Stimulated activated CD8-positive, alpha-beta memory T cell treated with anti-CD3 and anti-CD28 coated beads, Interleukin-12 subunit alpha, Interleukin-12 subunit beta, amount 100 ng/mL, for 24 hours (primary cell): ENCODE measurements around the gene NAA80.
A peak's percentile ranks its signal among the peaks of the same experiment; 100 is the strongest.

ENCODE experiments used
- DNase-seq: peaks from one replicate; pipeline ENCODE4 v3.0.0-alpha.2; 2020; ENCODE audit errors: extremely low read depth

NAA80 gene

DNA sequence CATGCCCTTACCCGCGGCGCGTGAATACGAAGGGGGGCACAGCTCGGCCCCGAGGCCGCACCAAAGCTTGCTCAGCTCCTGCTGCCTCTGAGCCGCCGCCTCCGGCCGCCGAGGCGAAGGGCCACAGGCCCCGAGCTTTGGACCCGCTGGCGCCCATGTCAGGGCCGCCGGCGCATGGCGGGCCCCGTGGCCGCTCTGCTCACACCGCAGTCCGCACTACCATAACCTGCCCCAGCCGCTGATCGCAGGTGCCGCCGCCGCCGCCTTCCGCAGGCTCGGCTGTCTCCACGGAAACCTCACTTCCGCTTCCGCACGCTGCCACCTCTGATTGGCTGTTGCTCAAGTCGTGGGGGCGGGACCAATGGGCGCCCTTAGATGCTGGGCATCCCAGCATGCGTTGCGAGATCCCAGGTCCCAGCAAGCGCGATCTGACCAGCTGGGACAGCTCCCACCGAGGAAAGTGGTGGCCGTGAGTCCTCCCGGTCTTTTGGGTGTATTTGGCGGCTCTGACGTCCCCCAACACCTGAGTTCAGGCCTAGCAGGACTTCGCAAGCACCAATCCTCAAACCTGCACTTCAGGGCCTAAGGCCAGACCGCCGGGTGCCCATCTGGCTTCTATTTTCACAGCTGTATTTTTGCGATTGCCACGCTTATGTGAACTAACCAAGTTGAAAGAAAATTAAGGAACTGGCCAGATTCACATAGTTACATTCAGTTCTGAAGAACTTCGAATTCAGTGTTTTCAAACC lies 28.9 kb upstream of the NAA80 start, which contains the start of gene TUSC2:
Gene TUSC2, minus strand, starts transcription at position 281 of the 749 bp plus-strand sequence. Its CDS starts 124 bp downstream, at position 157.
- DNase-seq = peak; percentile 90

- DNase-seq = no peak
Measured at GRCh38 chr3:50327129-50327528, 27.9 kb upstream of the NAA80 start.

GRCh38 chr3:50326182-50326541 lies 27.0 kb upstream of the NAA80 start:
- no peak for DNase-seq

GRCh38 chr3:50325497-50326181 lies 26.4 kb upstream of the NAA80 start:
- DNase-seq = no peak

GRCh38 chr3:50325113-50325480 lies 25.9 kb upstream of the NAA80 start:
- DNase-seq = no peak

- DNase-seq = no peak
Measured at GRCh38 chr3:50324351-50325112, 25.3 kb upstream of the NAA80 start.

DNA sequence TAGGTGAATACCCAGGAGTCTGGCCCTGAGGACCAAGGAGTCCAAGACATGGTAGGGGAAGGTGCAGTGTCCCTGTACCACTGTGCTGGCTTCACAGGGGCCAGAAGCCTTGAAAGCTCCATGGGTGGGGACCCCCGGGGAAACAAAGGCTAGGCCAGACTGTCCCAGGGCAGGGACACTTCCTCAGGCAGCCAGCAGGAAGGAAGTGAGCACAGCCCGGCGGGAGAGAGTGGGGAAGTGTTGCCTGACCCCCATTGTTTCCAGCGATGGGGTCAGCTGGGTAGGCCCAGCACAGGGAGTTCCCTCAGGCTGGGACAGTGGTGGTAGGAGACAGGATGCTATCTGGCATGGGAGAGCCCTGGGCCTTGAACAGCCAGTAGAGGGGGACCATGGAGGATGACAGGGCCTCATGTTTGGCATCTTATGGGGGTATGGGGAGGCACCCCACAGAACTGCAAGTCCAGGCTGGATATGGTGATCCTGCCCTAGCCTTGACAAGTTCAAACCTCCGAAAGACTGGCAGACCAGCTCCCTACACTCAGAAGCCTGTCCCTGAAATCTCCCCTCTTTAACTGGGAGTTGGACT lies 24.5 kb upstream of the NAA80 start:
- no peak for DNase-seq

GRCh38 chr3:50323092-50323600 lies 23.9 kb upstream of the NAA80 start:
- no peak for DNase-seq

DNA sequence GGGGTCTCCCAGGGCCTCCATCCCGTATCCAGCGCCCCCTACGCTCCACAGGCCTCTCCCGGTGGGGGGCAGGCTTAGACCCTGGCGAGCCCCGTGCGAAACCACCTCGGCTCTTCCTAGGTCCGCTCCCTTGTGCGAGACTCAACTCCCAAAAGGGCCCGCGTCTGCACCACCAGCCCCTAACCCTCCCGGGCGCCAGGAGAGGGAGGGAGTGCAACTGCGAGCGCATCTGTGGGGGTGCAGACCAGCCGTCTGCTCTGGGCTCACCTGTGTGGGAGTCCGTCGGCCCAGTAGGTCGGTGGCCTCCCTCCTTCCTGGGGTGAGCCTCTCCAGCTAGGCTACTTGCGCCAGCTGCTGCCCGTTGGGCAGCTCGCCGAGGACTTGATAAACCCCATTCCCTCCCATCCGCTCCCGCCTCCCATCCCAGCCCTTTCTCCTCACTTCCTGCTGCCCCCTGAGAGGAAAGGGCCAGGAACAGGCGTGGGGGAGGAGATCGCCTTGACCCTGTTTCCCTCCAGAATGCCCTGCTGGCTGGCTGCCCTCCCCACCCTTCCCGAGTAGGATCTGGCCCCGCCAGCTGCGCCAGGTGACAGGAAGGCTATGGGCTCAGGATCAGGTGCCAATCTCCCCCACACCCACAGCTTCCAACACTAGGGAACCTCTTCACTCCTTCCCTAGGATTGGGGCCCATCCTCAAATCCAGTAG lies 23.3 kb upstream of the NAA80 start, which contains the start of gene HYAL2:
Gene HYAL2, minus strand, starts transcription at position 360 of the 706 bp plus-strand sequence. CDS start 2,256 bp downstream, outside the sequence.
- no peak for DNase-seq

DNA sequence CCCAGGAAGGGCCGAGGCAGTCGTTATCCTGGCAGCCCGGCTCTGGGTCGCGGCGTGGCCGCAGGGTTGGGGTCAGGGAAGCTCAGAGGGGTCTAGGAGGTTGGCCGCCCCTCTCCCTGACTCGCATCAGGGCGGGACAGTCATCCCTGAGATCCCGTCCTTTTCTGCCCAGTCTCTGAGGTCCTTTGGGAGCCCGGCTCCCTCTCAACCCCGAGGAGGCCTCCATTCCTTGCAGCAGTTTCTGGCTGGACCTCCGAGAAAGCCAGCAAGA lies 22.8 kb upstream of the NAA80 start:
- DNase-seq = no peak

DNA sequence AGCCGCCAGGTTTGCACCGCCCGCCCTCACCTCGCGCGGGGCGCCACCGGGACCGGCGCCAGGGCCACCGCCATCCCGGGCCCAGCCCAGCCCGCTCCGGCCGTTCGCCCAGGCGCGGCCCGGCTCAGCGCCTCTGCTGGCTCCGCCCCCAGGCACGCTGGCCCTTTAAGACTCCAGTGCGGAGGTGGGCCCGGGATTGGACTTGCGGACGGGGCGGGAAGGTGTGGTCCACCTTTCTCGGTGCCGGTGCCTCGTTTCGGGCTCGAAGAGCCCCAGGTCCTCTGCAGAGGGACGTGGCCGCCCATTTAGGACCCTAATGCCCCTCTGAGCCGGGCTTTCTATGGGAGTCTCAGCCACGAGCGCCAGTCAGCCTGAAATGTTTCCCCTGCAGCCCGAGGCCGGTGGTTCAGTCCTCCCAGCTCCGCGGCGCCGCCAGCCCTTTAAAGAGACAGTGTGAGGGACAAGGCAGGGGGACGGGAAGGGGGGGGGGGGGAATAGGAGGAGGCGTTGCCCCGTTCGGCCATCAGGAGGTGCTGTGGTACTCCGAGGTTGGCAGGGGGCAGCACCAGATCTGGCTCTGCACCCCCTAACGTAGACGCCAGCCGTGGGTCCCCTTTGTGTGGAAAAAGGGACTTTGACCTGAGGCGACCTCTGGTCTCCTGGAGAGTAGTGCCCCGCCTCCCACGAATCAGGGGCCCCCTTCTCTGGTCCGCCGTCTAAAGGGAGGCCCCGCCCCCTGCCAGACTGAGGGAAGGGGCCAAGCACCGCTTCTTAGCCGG lies 22.3 kb upstream of the NAA80 start:
- DNase-seq = peak; percentile 66

DNA sequence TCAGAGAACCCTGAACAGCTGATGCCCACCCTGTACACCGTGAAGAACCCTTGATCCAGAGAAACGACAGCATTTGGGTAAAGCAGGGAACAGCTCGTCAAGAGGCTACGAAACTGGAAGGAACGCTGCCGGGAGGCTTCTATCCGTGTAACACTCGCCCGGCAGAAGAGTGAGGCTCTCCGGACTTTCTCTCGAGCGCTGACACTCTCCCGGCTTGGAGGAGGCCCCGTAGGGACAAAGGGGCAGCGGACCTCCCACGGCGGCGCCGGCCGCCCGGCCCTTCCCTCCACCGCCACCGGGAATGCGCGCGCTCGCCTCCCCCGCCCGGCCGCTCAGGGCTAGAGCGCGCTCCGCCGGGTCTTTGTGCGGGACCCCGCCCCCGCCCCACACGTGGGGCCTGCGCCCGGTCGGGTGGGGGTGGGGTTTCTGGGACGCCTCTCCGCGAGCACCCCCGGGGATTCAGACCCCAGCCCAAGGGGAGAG lies 21.7 kb upstream of the NAA80 start:
- no peak for DNase-seq

GRCh38 chr3:50319894-50320625 lies 20.9 kb upstream of the NAA80 start:
- no peak for DNase-seq

- no peak for DNase-seq
Measured at GRCh38 chr3:50319181-50319893, 20.1 kb upstream of the NAA80 start.

DNA sequence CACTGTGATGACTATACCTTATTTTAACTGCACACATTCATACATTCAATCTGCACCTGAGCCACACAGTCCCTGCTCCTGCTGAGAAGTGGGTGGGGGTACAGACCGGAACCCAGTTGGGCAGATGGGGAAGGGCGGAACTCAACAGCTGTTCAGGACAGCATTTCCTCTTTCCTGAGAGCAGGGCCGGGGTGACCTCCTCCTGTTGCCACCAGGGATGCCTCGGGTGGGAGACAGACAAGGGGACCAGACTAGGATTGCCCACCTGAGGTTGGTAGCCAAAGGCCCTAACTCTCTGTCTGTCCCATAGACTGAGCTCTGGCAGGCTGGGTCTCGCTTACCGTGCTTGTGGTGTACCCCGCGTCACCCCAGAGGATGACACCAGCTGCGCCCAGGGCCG lies 19.4 kb upstream of the NAA80 start:
- DNase-seq = no peak

DNA sequence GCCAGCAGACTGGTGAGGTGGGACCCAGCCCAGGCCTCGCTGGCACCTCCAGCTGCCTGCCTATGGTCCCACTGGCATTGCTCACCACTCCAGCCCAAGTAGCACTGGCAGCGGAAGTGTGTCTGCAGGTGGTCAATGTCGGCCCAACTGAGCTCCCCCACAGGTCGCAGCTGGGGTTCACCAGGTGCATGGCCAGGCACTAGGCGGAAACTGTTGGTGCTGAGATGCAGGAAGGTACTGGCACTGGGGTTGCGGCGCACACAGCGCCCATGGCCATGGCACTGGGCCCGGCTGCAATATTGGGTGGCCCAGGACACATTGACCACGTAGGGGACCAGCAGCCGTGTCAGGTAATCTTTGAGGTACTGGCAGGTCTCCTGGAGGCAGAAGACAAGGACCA lies 19.0 kb upstream of the NAA80 start:
- DNase-seq = no peak

- no peak for DNase-seq
Measured at GRCh38 chr3:50317300-50317699, 18.1 kb upstream of the NAA80 start.

DNA sequence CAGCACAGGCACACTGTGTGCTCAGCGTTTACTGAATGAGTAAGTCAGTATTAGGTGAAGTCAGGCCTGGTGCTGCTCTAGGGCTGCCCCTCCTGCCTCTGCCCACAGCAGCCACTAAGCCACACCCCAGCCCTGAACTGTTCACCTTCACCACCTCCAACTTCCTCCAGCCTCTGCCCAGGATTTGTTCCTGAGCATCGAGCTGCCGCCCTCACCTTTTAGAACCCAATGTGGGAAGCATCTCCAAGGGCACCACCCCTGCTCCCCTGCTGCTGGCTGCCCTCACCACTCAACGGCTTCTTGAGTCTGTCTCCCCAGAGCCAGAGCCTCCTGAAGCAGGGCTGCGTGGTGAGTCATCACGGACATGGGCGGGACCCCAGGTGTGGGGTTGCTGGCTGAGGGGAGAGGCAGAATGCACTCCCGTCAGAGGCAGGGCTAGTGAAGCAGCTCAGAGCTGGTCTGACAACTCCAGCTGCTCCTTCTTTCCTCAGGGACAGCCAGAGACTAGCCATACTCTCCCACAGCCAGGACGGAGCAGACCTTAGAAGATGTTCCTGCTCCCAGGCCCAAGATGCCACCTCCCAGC lies 17.5 kb upstream of the NAA80 start:
- no peak for DNase-seq

DNA sequence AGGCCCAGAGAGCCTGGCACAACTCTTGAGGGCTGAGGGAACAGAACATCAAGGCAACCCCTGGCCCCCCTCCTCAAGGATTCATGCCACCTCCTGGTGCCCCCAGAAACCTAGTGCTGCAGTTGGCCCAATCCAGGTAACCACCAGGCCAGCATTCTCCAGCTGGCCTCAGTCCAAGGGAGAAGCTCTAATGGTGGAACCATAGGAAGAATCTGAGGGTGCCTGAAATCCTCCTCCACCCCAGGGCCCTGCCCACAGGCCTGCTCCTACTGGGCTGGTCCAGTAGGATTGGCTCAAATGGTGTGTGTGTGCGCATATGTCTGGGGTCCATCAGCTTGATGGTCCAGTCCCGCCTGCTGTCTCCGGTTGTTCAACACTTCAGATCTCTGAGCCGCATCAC lies 15.6 kb upstream of the NAA80 start:
- no peak for DNase-seq
